Bronchial epithelial cell (primary cell): ENCODE data around the gene FANCE. TPM values are rescaled to one million over a fixed set of nuclear protein-coding genes. Genes with fewer than 3 reads are reported as not detected.

Experiments
- DNase-seq: peaks from one replicate; pipeline ENCODE4 v3.0.0-alpha.2; 2010; ENCODE audit warnings: low read depth
- FAIRE-seq: peaks from 2 replicates; lab custom pipeline; 2011; peaks lifted over from hg19 to GRCh38; lab: Jason Lieb, UNC
- H3K27me3 ChIP-seq: 2 replicates; pipeline ENCODE4 v1.5.1; 2011; ENCODE audit warnings: low read length; ENCODE audit not compliant: control insufficient read depth, insufficient read depth
- H3K36me3 ChIP-seq: 2 replicates; pipeline ENCODE4 v1.5.1; 2011; ENCODE audit warnings: low read length; ENCODE audit not compliant: control insufficient read depth, insufficient read depth
- H3K4me3 ChIP-seq: 2 replicates; pipeline ENCODE4 v1.5.1; 2011; ENCODE audit warnings: mild to moderate bottlenecking, low read depth, low read length, control low read depth
- total RNA-seq: library from RNA; depleted of rRNA; stranded (reverse); fragments of >200 nt; gene quantifications from 2 replicates; pipeline ENCODE4 v1.2.1, GENCODE V29; 2014
- TF ChIP-seq, protein P1 (sequence below): IDR thresholded peaks from 2 replicates; pipeline ENCODE4 v1.5.1; 2011; ENCODE audit warnings: mild to moderate bottlenecking, moderate library complexity, low read length, control low read depth, inconsistent platforms; ENCODE audit not compliant: insufficient read depth, severe bottlenecking

FANCE gene
- total RNA-seq, 1 donor from 2014 or later, result 46.3 TPM

DNA sequence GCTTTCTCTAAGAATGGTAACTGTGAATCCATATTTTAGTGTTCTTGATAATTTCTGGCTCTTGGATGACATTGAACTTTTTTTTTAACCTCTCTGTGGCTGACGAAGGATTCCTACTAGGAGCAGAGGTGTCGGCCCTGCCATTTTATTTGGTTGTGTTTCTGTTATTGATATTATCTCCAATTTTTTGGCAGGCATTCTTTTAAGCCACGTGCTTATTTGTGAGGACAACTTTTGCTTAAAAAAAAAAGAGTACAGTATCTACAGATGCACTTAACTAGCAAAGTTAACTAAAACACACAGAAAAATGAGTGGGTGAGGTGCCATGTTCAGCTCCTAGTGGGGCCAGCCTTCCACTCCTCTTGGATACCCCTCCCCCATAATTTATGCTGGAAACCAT is 1.1 kb downstream of the FANCE start:
- Histone ChIP-seq H3K4me3 (peak overlapping the region; percentile 82), H3K36me3 (peaks cover 24% of the 10 kb centered on the region), H3K27me3 (peaks cover 1% of the 10 kb centered on the region)
- FAIRE-seq (no peak), DNase-seq (no peak)
- TF ChIP-seq, protein P1, sequence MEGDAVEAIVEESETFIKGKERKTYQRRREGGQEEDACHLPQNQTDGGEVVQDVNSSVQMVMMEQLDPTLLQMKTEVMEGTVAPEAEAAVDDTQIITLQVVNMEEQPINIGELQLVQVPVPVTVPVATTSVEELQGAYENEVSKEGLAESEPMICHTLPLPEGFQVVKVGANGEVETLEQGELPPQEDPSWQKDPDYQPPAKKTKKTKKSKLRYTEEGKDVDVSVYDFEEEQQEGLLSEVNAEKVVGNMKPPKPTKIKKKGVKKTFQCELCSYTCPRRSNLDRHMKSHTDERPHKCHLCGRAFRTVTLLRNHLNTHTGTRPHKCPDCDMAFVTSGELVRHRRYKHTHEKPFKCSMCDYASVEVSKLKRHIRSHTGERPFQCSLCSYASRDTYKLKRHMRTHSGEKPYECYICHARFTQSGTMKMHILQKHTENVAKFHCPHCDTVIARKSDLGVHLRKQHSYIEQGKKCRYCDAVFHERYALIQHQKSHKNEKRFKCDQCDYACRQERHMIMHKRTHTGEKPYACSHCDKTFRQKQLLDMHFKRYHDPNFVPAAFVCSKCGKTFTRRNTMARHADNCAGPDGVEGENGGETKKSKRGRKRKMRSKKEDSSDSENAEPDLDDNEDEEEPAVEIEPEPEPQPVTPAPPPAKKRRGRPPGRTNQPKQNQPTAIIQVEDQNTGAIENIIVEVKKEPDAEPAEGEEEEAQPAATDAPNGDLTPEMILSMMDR, result no peak

DNA sequence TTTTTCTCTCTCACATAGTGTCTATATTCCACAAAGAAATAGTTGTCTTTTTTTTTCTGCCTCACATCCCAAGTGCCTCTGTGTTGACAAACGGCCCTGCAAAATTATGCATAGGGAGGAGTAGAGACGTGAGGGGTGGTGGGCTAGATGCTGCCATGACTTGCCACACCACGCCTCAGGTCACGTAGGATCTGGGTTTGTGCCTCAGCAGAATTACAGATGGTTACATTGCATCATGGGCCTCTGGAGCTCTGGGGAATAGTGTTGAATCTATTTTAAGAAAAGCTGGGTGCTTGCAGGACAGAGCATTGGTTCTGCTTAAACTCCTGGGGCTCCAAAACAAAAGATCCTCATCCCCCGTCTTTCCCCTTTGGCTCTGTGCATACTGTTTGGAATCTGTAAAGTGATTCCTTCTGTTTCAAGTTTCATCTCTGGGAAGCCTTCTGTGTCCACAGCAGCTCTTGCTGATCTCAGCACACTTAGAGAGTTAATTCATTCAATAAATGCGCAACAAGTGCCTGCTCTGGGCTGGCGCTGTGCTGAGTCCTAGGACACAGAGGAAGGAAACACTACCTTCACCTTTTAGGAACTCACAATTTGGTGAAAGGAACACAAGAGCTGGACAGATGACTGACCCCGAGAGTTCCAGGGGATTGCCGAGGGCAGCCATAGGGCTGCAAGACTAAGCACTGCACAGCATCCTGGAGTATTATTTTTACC is 2.4 kb downstream of the FANCE start:
- peak; percentile 68 for DNase-seq
- no peak for FAIRE-seq
- Histone ChIP-seq H3K4me3 (peak overlapping the region; percentile 0), H3K36me3 (peaks cover 33% of the 10 kb centered on the region), H3K27me3 (peaks cover 1% of the 10 kb centered on the region)
- TF ChIP-seq, protein P1, result no peak

DNA sequence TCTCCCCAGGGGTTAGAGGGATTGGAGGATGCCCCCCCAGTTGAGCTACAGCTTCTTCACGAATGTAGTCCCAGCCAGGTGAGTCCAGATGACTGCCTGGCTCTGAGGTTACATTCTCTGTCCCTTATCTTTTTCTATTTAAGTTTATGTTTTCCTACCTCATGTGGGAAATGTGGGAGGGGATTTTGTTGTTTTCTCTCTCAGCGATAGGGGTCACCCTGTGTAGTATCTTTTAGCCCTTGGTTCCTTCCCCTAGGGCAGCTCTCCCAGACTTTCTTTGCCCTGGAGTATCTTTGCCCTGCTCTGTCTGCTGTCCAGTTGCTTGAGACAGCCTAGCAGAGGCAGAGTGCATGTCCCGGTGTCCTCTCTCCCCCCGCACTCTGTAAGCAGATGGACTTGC is 5.8 kb downstream of the FANCE start:
- Histone ChIP-seq H3K27me3 (no peaks in the 10 kb centered on the region), H3K4me3 (no peak overlapping the region), H3K36me3 (peaks cover 39% of the 10 kb centered on the region)
- FAIRE-seq, result no peak
- no peak for DNase-seq
- TF ChIP-seq, protein P1, result no peak

DNA sequence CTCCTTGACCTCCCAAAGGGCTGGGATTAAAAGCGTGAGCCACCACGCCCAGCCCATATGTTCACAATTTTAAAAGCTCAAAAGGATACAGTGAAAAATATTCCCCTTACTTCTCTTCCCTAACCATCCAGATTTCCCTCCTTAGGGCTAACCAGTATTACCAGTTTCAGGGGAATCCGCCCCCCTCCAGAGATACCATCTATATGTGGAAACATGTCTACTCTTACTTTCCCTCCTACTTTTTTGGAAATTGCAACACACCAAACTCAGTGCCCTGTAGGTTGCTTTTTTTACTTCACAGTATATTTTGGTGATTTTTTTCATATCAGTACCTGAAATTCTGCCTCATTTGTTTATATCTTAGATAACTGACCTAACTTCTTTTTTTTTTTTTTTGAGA is 9.1 kb downstream of the FANCE start:
- no peaks in the 10 kb centered on the region for H3K27me3 ChIP-seq
- H3K36me3 ChIP-seq, result peaks cover 39% of the 10 kb centered on the region
- no peak for FAIRE-seq
- peak; percentile 51 for DNase-seq
- no peak overlapping the region for H3K4me3 ChIP-seq
- TF ChIP-seq, protein P1, result no peak

DNA sequence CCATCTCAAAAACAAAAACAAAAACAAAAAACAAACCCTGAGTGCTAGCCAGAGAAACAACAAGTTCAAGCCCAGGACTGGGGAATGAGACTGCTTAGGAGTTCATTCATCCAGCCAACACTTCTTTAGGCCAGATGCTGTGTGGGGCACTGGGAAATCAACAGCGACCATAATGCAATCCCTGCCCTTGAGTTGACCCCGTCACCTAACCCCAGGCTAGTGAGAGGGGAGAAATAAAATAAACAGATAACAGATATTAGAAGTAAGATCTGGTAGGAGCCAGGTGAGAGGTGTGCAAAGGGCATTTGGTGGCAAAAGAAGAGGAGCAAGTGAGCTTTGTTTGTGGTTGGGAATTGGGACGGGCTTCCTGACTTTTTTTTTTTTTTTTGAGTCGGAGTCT is 11.2 kb downstream of the FANCE start:
- TF ChIP-seq, protein P1, result no peak
- Histone ChIP-seq H3K27me3 (no peaks in the 10 kb centered on the region), H3K4me3 (no peak overlapping the region), H3K36me3 (peaks cover 24% of the 10 kb centered on the region)
- FAIRE-seq (no peak), DNase-seq (no peak)

DNA sequence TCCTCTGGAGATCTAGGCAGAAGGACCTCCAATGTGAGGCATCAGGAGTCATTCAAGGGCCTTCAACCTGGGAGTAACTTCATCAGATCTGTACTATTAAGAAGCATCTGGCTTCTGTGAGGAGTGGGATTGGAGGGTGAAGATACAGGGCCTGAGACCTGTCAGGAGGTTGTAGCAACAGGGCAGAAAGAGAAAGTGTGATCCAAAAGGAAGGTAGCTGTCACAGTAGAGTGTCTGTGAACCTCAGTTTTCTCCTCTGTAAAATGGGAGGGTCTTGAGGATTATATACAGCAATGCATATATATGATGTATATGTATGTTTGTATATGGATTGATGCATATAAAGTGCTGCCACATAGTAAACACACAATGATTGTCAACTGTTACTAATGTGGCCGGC is 13.5 kb downstream of the FANCE start:
- Histone ChIP-seq H3K4me3 (no peak overlapping the region), H3K27me3 (no peaks in the 10 kb centered on the region), H3K36me3 (peaks cover 25% of the 10 kb centered on the region)
- TF ChIP-seq, protein P1, result no peak
- DNase-seq (no peak), FAIRE-seq (no peak)
